Measurements from ENCODE around the gene DPYD.

The DPYD gene

GRCh38 chr1:97784661-97785060 lies 136.2 kb downstream of the DPYD start:
- no peak for DNase-seq (ENCODE audit: low read depth)

- no peak for DNase-seq (ENCODE audit: low read depth)
Observed at GRCh38 chr1:97783751-97784150, 137.1 kb downstream of the DPYD start.

- DNase-seq (ENCODE audit: low read depth) = no peak
Observed at GRCh38 chr1:97781762-97782337, 139.0 kb downstream of the DPYD start.

GRCh38 chr1:97780884-97781283 lies 139.9 kb downstream of the DPYD start:
- no peak for DNase-seq (ENCODE audit: low read depth)

- DNase-seq (ENCODE audit: low read depth) = no peak
Observed at GRCh38 chr1:97778718-97779117, 142.1 kb downstream of the DPYD start.

- DNase-seq (ENCODE audit: low read depth) = no peak
Observed at GRCh38 chr1:97770376-97770775, 150.5 kb downstream of the DPYD start.

GRCh38 chr1:97767381-97767780 lies 153.5 kb downstream of the DPYD start:
- no peak for DNase-seq (ENCODE audit: low read depth)

GRCh38 chr1:97764991-97765390 lies 155.8 kb downstream of the DPYD start:
- no peak for DNase-seq (ENCODE audit: low read depth)

GRCh38 chr1:97761637-97762036 lies 159.2 kb downstream of the DPYD start:
- no peak for DNase-seq (ENCODE audit: low read depth)

GRCh38 chr1:97759078-97759477 lies 161.8 kb downstream of the DPYD start:
- DNase-seq (ENCODE audit: low read depth) = no peak

- no peak for DNase-seq (ENCODE audit: low read depth)
Observed at GRCh38 chr1:97758541-97759057, 162.2 kb downstream of the DPYD start.

GRCh38 chr1:97745912-97746311 lies 174.9 kb downstream of the DPYD start:
- no peak for DNase-seq (ENCODE audit: low read depth)

GRCh38 chr1:97744977-97745376 lies 175.9 kb downstream of the DPYD start:
- DNase-seq (ENCODE audit: low read depth) = no peak

- DNase-seq (ENCODE audit: low read depth) = no peak
Observed at GRCh38 chr1:97743129-97743528, 177.7 kb downstream of the DPYD start.

- no peak for DNase-seq (ENCODE audit: low read depth)
Observed at GRCh38 chr1:97740891-97741290, 179.9 kb downstream of the DPYD start.

GRCh38 chr1:97739596-97740103 lies 181.2 kb downstream of the DPYD start:
- no peak for DNase-seq (ENCODE audit: low read depth)

- no peak for DNase-seq (ENCODE audit: low read depth)
Observed at GRCh38 chr1:97738270-97738669, 182.6 kb downstream of the DPYD start.

GRCh38 chr1:97730271-97730670 lies 190.6 kb downstream of the DPYD start:
- DNase-seq (ENCODE audit: low read depth) = no peak

GRCh38 chr1:97728436-97728835 lies 192.4 kb downstream of the DPYD start:
- no peak for DNase-seq (ENCODE audit: low read depth)

- no peak for DNase-seq (ENCODE audit: low read depth)
Observed at GRCh38 chr1:97727029-97727428, 193.8 kb downstream of the DPYD start.

- no peak for DNase-seq (ENCODE audit: low read depth)
Observed at GRCh38 chr1:97726386-97726785, 194.4 kb downstream of the DPYD start.

GRCh38 chr1:97721221-97721620 lies 199.6 kb downstream of the DPYD start:
- DNase-seq (ENCODE audit: low read depth) = no peak

GRCh38 chr1:97712980-97713379 lies 207.9 kb downstream of the DPYD start:
- DNase-seq (ENCODE audit: low read depth) = no peak

GRCh38 chr1:97711858-97712257 lies 209.0 kb downstream of the DPYD start:
- DNase-seq (ENCODE audit: low read depth) = no peak
